ENCODE data around the gene NKD2.
"Not testable (repeated sequence)": the region's sequence is repeated elsewhere in the genome, so short reads cannot be mapped to it uniquely, and the experiment has no call there.

The NKD2 gene

DNA sequence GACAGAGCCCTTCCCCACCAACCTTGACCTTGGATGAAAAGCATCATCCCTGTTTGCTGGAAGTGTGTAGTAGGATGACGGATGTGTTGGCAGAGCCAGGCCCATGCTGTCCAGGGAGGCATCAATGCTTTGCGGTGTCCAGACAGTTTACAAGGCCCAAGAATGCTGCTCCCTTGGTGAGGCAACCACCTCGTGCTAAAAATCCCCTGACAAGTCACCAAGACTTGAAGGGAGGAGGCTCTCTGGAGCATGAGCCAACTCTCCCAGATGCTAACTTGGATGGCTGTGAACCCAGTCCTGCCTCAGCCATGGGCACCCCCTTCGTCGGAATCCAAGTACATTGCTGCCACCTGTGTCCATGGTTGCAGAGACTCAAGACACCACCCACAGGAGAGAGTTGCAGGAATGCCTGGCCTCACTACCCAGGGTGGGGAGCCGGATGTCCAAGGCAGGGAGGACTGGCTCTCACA, 9.5 kb upstream of the NKD2 start:
- Histone ChIP-seq H3K9ac (no peak overlapping the region), H3K36me3 (ENCODE audit: control insufficient read depth, insufficient read depth, low read length) (no peaks in the 10 kb centered on the region), H2AFZ (no peak overlapping the region), H3K4me1 (peaks cover 3% of the 10 kb centered on the region), H3K79me2 (no peaks in the 10 kb centered on the region), H3K27me3 (ENCODE audit: control insufficient read depth, insufficient read depth, low read length) (no peaks in the 10 kb centered on the region), H3K9me3 (ENCODE audit: control insufficient read depth, low read length) (no peaks in the 10 kb centered on the region), H3K4me2 (ENCODE audit: low read length) (no peak overlapping the region), H3K27ac (no peak overlapping the region), H3K4me3 (ENCODE audit: low read depth, low read length) (no peak overlapping the region)
- TF ChIP-seq, protein P1, sequence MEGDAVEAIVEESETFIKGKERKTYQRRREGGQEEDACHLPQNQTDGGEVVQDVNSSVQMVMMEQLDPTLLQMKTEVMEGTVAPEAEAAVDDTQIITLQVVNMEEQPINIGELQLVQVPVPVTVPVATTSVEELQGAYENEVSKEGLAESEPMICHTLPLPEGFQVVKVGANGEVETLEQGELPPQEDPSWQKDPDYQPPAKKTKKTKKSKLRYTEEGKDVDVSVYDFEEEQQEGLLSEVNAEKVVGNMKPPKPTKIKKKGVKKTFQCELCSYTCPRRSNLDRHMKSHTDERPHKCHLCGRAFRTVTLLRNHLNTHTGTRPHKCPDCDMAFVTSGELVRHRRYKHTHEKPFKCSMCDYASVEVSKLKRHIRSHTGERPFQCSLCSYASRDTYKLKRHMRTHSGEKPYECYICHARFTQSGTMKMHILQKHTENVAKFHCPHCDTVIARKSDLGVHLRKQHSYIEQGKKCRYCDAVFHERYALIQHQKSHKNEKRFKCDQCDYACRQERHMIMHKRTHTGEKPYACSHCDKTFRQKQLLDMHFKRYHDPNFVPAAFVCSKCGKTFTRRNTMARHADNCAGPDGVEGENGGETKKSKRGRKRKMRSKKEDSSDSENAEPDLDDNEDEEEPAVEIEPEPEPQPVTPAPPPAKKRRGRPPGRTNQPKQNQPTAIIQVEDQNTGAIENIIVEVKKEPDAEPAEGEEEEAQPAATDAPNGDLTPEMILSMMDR (IDR thresholded peaks at IDR 0.05): no peak

DNA sequence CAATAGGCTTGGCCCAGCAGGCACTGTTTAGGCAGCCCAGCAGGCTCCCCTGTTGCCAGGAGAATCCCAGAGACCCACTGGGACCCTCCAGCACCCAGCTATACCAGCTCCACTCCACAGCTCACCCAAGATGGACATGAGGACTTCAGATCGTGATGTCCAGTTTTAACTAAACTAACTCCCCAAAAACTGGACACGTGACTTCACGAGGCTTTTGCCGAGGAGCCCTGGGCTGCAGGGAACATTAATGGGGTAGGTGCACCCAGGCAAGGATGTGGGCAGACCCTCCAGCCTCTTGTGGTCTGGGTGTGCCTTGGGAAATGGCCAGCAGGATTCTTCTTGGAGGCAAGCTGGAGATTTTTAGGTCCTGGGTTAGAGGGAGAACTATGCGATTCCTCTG, 8.9 kb upstream of the NKD2 start:
- Histone ChIP-seq H2AFZ (no peak overlapping the region), H3K4me3 (ENCODE audit: low read depth, low read length) (no peak overlapping the region), H3K27me3 (ENCODE audit: control insufficient read depth, insufficient read depth, low read length) (no peaks in the 10 kb centered on the region), H3K9me3 (ENCODE audit: control insufficient read depth, low read length) (no peaks in the 10 kb centered on the region), H3K9ac (no peak overlapping the region), H3K36me3 (ENCODE audit: control insufficient read depth, insufficient read depth, low read length) (no peaks in the 10 kb centered on the region), H3K4me2 (ENCODE audit: low read length) (no peak overlapping the region), H3K27ac (no peak overlapping the region), H3K79me2 (no peaks in the 10 kb centered on the region), H3K4me1 (peaks cover 3% of the 10 kb centered on the region)
- TF ChIP-seq, protein P1 (IDR thresholded peaks at IDR 0.05): no peak

DNA sequence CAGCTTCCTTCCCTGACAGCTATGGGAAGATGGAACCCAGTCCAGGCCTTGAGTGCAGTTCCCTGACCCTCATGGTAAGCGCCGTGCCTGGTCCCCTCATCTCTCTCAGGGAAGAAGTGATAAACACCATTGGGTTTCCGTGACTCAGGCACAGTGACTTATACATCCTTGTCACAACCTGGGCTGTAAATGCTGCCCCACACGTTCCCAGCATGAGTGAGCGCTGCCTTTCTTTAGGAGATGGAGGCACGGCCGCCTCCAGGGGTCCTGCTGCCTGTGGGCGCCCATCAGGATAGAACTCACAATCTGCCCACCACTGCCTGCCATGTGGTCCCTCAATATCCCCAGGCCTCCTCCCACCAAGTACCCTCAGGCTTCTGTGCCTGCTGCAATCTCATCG, 8.3 kb upstream of the NKD2 start:
- Histone ChIP-seq H3K4me3 (ENCODE audit: low read depth, low read length) (no peak overlapping the region), H3K79me2 (no peaks in the 10 kb centered on the region), H3K27ac (no peak overlapping the region), H3K4me1 (peaks cover 3% of the 10 kb centered on the region), H3K9ac (no peak overlapping the region), H3K9me3 (ENCODE audit: control insufficient read depth, low read length) (no peaks in the 10 kb centered on the region), H3K4me2 (ENCODE audit: low read length) (no peak overlapping the region), H3K27me3 (ENCODE audit: control insufficient read depth, insufficient read depth, low read length) (no peaks in the 10 kb centered on the region), H2AFZ (no peak overlapping the region), H3K36me3 (ENCODE audit: control insufficient read depth, insufficient read depth, low read length) (no peaks in the 10 kb centered on the region)
- TF ChIP-seq, protein P1 (IDR thresholded peaks at IDR 0.05): no peak

DNA sequence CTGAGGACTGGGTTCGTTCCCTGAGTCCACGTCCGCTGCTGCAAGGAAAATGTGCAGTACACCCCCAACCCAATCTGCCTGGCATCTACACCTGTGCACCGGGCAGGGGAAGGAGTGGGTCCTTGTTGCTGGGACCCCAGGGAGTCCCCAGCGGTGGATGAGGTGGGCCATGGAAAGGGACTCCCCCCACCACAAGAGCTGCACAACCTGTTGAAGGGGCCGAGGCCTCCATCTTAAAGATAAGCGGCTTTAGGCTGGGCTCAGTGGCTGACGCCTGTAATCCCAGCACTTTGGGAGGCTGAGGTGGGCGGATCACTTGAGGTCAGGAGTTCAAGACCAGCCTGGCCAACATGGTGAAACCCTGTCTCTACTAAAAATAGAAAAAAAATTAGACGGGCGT, 7.8 kb upstream of the NKD2 start:
- H3K79me2 ChIP-seq; H3K27ac ChIP-seq; H3K9me3 ChIP-seq (ENCODE audit: control insufficient read depth, low read length); H3K4me3 ChIP-seq (ENCODE audit: low read depth, low read length); H3K27me3 ChIP-seq (ENCODE audit: control insufficient read depth, insufficient read depth, low read length); H3K4me2 ChIP-seq (ENCODE audit: low read length); H3K9ac ChIP-seq; H2AFZ ChIP-seq; H3K36me3 ChIP-seq (ENCODE audit: control insufficient read depth, insufficient read depth, low read length); H3K4me1 ChIP-seq: not testable (repeated sequence)

DNA sequence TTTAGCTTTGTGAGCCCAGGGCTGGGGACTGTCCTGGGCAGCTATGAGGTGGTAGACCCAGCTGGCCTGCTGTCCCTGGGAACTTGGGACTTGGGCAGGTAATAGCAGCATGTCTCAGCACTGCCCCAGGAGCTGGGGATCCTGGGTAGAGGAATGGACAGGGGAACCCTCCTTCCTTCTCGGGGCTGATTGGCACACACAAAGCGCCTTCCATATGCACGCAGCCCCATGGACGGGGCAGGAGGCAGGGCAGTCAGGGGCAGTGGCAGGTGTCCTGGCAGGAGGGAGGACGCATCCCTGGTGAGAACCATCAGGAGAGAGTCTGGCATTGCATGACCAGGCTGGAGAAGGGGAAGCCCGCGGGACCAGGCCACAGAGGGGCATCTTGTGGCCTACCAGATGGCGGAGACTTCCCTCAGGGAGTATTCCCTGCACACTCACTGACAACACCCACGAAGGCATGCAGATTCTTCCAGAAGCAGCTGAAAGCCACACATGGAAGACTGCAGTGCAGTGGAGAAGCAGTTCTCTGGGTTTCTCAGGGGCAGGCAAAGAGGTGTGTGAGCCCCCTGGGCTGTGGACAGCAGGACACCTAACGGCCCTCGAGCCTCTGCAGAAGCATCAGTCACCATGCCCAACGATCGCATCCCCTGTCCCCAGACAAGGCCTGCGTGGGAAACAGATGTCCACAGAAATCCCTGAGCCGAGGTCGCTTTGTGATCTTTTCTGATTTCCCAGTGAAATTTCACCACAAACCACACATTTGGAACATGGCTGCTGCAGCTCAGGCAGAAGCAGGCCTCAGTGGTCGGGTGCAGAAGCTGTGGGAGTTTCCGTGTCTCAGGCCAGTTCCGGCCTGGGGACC, 7.0 kb upstream of the NKD2 start:
- H3K4me1 ChIP-seq: peaks cover 3% of the 10 kb centered on the region
- H3K27me3 ChIP-seq (ENCODE audit: control insufficient read depth, insufficient read depth, low read length): no peaks in the 10 kb centered on the region
- H3K79me2 ChIP-seq: no peaks in the 10 kb centered on the region
- TF ChIP-seq, protein P1 (IDR thresholded peaks at IDR 0.05): no peak
- no peak overlapping the region for H3K27ac ChIP-seq
- H3K36me3 ChIP-seq (ENCODE audit: control insufficient read depth, insufficient read depth, low read length): no peaks in the 10 kb centered on the region
- no peak overlapping the region for H3K4me2 ChIP-seq (ENCODE audit: low read length)
- H3K9ac ChIP-seq: no peak overlapping the region
- H3K9me3 ChIP-seq (ENCODE audit: control insufficient read depth, low read length): no peaks in the 10 kb centered on the region
- no peak overlapping the region for H3K4me3 ChIP-seq (ENCODE audit: low read depth, low read length)
- H2AFZ ChIP-seq: no peak overlapping the region

Data from parathyroid adenoma (tissue), 2 donors.